Erythroblast (primary cell): Measurements from ENCODE around the gene MPI.

ENCODE experiments used
- GATA1 ChIP-seq: IDR thresholded peaks from 2 replicates; pipeline ENCODE4 v1.6.1; 2011; ENCODE audit warnings: low read depth, mild to moderate bottlenecking, control low read depth, low read length, moderate library complexity
- POLR2A ChIP-seq: IDR thresholded peaks from 2 replicates; pipeline ENCODE4 v1.6.1; 2011; ENCODE audit warnings: mild to moderate bottlenecking, low read length

DNA sequence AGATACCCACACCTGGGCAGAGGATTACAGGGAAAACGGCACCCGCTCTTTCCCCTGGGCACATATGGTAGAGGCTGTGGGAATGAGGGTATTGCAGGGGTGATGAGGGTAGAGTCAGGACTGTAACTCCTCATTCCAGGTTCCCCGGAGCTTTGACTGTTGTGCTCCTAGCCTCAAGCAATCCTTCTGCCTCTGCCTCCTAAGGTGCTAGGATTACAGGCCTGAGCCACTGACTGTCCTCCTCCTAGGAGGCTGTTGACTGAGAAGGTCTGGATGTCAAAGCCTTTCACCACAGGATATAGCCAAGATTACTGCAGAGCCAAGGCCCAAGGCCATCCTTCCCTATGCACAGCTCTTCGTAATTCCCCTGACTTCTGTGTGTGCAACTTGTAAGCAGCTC, 1.1 kb upstream of the MPI start:
- no peak for TF ChIP-seq POLR2A
- TF ChIP-seq GATA1, result no peak
